HepG2 (cell line): ENCODE data around the gene HLA-DOA. TPM values are rescaled to one million over a fixed set of nuclear protein-coding genes. Genes with fewer than 3 reads are reported as not detected.
A peak's percentile ranks its signal among the peaks of the same experiment; 100 is the strongest.

Experiments used
- AKAP8 ChIP-seq: sonication (generic); formaldehyde crosslinking; IDR thresholded peaks from 2 replicates; pipeline ENCODE4 v1.5.1; 2020; ENCODE audit warnings: mild to moderate bottlenecking, missing genetic modification reagents
- CENPT ChIP-seq: sonication (generic); formaldehyde crosslinking; IDR thresholded peaks from 2 replicates; pipeline ENCODE4 v1.8.0; 2022; ENCODE audit warnings: low read depth, mild to moderate bottlenecking, moderate library complexity, missing genetic modification reagents
- CTCF ChIP-seq: sonication (generic); formaldehyde crosslinking; IDR thresholded peaks from 2 replicates; pipeline ENCODE4 v1.5.0; 2020; ENCODE audit warnings: mild to moderate bottlenecking, missing genetic modification reagents, moderate library complexity
- FOSL2 ChIP-seq: sonication (generic); formaldehyde crosslinking; IDR thresholded peaks from 2 replicates; pipeline ENCODE4 v1.4.0; 2020; ENCODE audit warnings: missing genetic modification reagents
- HINFP ChIP-seq: sonication (generic); formaldehyde crosslinking; IDR thresholded peaks from 2 replicates; pipeline ENCODE4 v1.4.0; 2020; ENCODE audit warnings: low read depth, mild to moderate bottlenecking, missing genetic modification reagents
- HMG20B ChIP-seq: conservative IDR thresholded peaks from 2 replicates; pipeline ENCODE4 v1.6.1; 2016; ENCODE audit warnings: missing genetic modification reagents, missing compliant biosample characterization
- IRX3 ChIP-seq: sonication (generic); formaldehyde crosslinking; IDR thresholded peaks from 2 replicates; pipeline ENCODE4 v1.8.1; 2023; ENCODE audit warnings: mild to moderate bottlenecking, low read depth, missing genetic modification reagents, borderline replicate concordance
- KLF16 ChIP-seq, 2 experiments: sonication (generic) in 1 of 2; formaldehyde crosslinking in 1 of 2; IDR thresholded peaks; 2 replicates each; pipeline versions ENCODE4 v1.6.1 to v1.8.0; 2016 to 2023; ENCODE audit warnings: missing genetic modification reagents in 2 of 2, missing compliant biosample characterization in 1 of 2
- RARA ChIP-seq: IDR thresholded peaks from 2 replicates; pipeline ENCODE4 v1.6.1; 2016; ENCODE audit warnings: missing genetic modification reagents, missing compliant biosample characterization
- SAP130 ChIP-seq: IDR thresholded peaks from 2 replicates; pipeline ENCODE4 v1.6.1; 2016; ENCODE audit warnings: low read depth
- SKI ChIP-seq: fragments of 450-650 bp; IDR thresholded peaks from one replicate; pipeline ENCODE4 v1.6.1; 2018; ENCODE audit warnings: mild to moderate bottlenecking; ENCODE audit not compliant: partially characterized antibody
- SOX13 ChIP-seq, 3 experiments: fragments of 450-650 bp in 1 of 3; sonication (generic) in 1 of 3; formaldehyde crosslinking in 1 of 3; IDR thresholded peaks in 2 of 3; conservative IDR thresholded peaks in 1 of 3; 2 replicates each; pipeline versions ENCODE4 v1.5.0 to v1.6.1; 2016 to 2020; ENCODE audit warnings: antibody characterized with exemption in 1 of 3, mild to moderate bottlenecking in 1 of 3, missing compliant biosample characterization in 1 of 3, missing genetic modification reagents in 1 of 3, moderate library complexity in 1 of 3
- SRSF9 ChIP-seq: fragments of 200-400 bp; formaldehyde crosslinking; IDR thresholded peaks from 2 replicates; pipeline ENCODE4 v1.6.1; 2018; ENCODE audit warnings: borderline replicate concordance, mild to moderate bottlenecking, low read depth, low read length; ENCODE audit not compliant: insufficient read depth, poor library complexity, severe bottlenecking
- ZBTB2 ChIP-seq: sonication (generic); formaldehyde crosslinking; IDR thresholded peaks from 2 replicates; pipeline ENCODE4 v1.8.0; 2022; ENCODE audit warnings: low read depth, missing genetic modification reagents
- ZNF10 ChIP-seq: sonication (generic); formaldehyde crosslinking; IDR thresholded peaks from 2 replicates; pipeline ENCODE4 v1.4.0; 2020; ENCODE audit warnings: mild to moderate bottlenecking, low read depth, missing genetic modification reagents, borderline replicate concordance
- ZNF180 ChIP-seq: sonication (generic); formaldehyde crosslinking; IDR thresholded peaks from 2 replicates; pipeline ENCODE4 v1.4.0; 2020; ENCODE audit warnings: low read depth, missing genetic modification reagents, borderline replicate concordance
- ZNF20 ChIP-seq: sonication (generic); formaldehyde crosslinking; IDR thresholded peaks from 2 replicates; pipeline ENCODE4 v1.4.0; 2020; ENCODE audit warnings: mild to moderate bottlenecking, moderate library complexity, missing genetic modification reagents
- ZNF207 ChIP-seq: fragments of 450-650 bp; IDR thresholded peaks from 2 replicates; pipeline ENCODE4 v1.6.1; 2016; ENCODE audit warnings: antibody characterized with exemption, borderline replicate concordance
- ZNF263 ChIP-seq: sonication (generic); formaldehyde crosslinking; IDR thresholded peaks from 2 replicates; pipeline ENCODE4 v1.4.0; 2020; ENCODE audit warnings: missing genetic modification reagents
- ZNF672 ChIP-seq: sonication (generic); formaldehyde crosslinking; IDR thresholded peaks from 2 replicates; pipeline ENCODE4 v1.8.1; 2022; ENCODE audit warnings: missing genetic modification reagents
- ZNF746 ChIP-seq: sonication (generic); formaldehyde crosslinking; IDR thresholded peaks from 2 replicates; pipeline ENCODE4 v1.8.0; 2022; ENCODE audit warnings: mild to moderate bottlenecking, missing genetic modification reagents
- ZNF788 ChIP-seq: sonication (generic); formaldehyde crosslinking; IDR thresholded peaks from 2 replicates; pipeline ENCODE4 v1.5.0; 2020; ENCODE audit warnings: mild to moderate bottlenecking, missing genetic modification reagents, borderline replicate concordance
- ZSCAN29 ChIP-seq: sonication (generic); formaldehyde crosslinking; conservative IDR thresholded peaks from 2 replicates; pipeline ENCODE4 v1.4.0; 2020; ENCODE audit warnings: mild to moderate bottlenecking, missing genetic modification reagents
- polyA plus RNA-seq, 8 experiments: library from polyadenylated mRNA; depleted of rRNA in 3 of 8; stranded (reverse) in 7 of 8; unstranded in 1 of 8; fragments of >200 nt; fragmentation: Illumina TruSeq in 4 of 8; extraction: Trizol in 4 of 8; gene quantifications; 2 replicates each; pipeline versions ENCODE4 v1.2.1 to v1.2.3, GENCODE V29; 2011 to 2016; ENCODE audit warnings: low read depth in 4 of 8, missing spikeins in 1 of 8, mixed read lengths in 1 of 8; ENCODE audit not compliant: insufficient read depth in 1 of 8
- total RNA-seq, 5 experiments: library from RNA; depleted of rRNA; stranded (reverse); fragments of >200 nt; fragmentation: Illumina TruSeq; extraction: Trizol; gene quantifications; 2 replicates each; pipeline ENCODE4 v1.2.3, GENCODE V29; 2016; ENCODE audit warnings: low read depth in 1 of 5

Gene HLA-DOA
- total and polyA plus RNA-seq, 2 of the 13 experiments (the other 11 are each of a cell fraction or from before 2014, with no cell fraction given): 0.03 to 0.09 TPM

GRCh38 chr6:32954986-32955802 is 54.2 kb downstream of the HLA-DOA start (continued):
- TF ChIP-seq ZNF746 (no peak), HINFP (CRISPR knock-in tag) (no peak), CTCF (CRISPR knock-in tag) (peak; percentile 44), ZNF10 (CRISPR knock-in tag) (no peak), ZBTB2 (CRISPR knock-in tag) (no peak), ZNF263 (CRISPR knock-in tag) (no peak), ZNF672 (CRISPR knock-in tag) (no peak), IRX3 (CRISPR knock-in tag) (no peak), CENPT (CRISPR knock-in tag) (no peak), ZNF207 (no peak), AKAP8 (CRISPR knock-in tag) (no peak), HMG20B (CRISPR knock-in tag) (no peak), SAP130 (CRISPR knock-in tag) (no peak), ZNF20 (CRISPR knock-in tag) (no peak), SOX13 (IDR thresholded peaks at IDR 0.05) (no peak), SOX13 (CRISPR knock-in tag; conservative IDR thresholded peaks at IDR 0.05 in 1 of 2, IDR thresholded peaks at IDR 0.05 in 1 of 2) (no peak), FOSL2 (CRISPR knock-in tag) (no peak), ZSCAN29 (CRISPR knock-in tag) (no peak), SKI (no peak), RARA (CRISPR knock-in tag) (no peak), SRSF9 (no peak), KLF16 (CRISPR knock-in tag; IDR thresholded peaks at IDR 0.05) (no peak), ZNF788 (CRISPR knock-in tag) (no peak), ZNF180 (CRISPR knock-in tag) (no peak)
